Mesodermal cell (in vitro differentiated cells): ENCODE measurements around the gene SND1.
A peak's percentile ranks its signal among the peaks of the same experiment; 100 is the strongest.

Source experiments
- H3K27ac ChIP-seq: 2 replicates; pipeline ENCODE4 v1.7.0; 2013; ENCODE audit warnings: mild to moderate bottlenecking, low read depth, low read length, moderate library complexity; ENCODE audit not compliant: severe bottlenecking
- H3K36me3 ChIP-seq: 2 replicates; pipeline ENCODE4 v1.7.1; 2013; ENCODE audit warnings: mild to moderate bottlenecking, low read length, moderate library complexity; ENCODE audit not compliant: control insufficient read depth, insufficient read depth
- H3K4me1 ChIP-seq: one replicate; pipeline ENCODE4 v1.7.1; 2013; ENCODE audit warnings: mild to moderate bottlenecking, low read length; ENCODE audit not compliant: insufficient read depth, control insufficient read depth, poor library complexity, severe bottlenecking
- H3K4me3 ChIP-seq: 2 replicates; pipeline ENCODE4 v1.7.0; 2013; ENCODE audit warnings: low read length, control low read depth, mild to moderate bottlenecking; ENCODE audit not compliant: insufficient read depth, poor library complexity, severe bottlenecking; ENCODE audit errors: extremely low read depth
- H3K9me3 ChIP-seq: 2 replicates; pipeline ENCODE4 v1.7.1; 2013; ENCODE audit warnings: mild to moderate bottlenecking, low read length, moderate library complexity; ENCODE audit not compliant: control insufficient read depth
- WGBS, 2 experiments: methylation state at CpG; one replicate each; pipeline ENCODE4 v1.1.5; 2013; ENCODE audit warnings: missing lambda C conversion rate in 2 of 2; ENCODE audit not compliant: insufficient coverage in 2 of 2; 5-methylcytosine and 5-hydroxymethylcytosine counted together

The SND1 gene

DNA sequence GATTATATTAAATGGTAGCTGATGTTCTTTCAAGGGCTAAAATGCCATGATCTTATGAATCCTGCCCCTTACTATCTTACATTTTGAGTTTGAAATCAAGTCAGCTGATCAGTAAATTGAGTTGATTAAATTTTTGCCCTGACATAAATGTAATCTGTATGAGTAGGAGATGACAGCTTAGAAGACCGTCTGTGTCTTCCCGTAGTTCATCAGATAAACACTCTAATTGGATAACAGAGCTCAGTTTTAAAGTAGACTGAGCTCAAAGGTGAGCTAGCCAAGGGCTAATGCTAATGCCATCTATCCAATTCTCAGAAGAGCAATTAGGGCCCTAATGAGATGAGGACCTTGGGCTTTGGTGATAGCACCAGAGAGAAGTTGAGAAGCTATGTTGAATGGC, 296.3 kb downstream of the SND1 start:
- WGBS, 2 experiments, result no CpG with 5 or more reads among the region's 2 CpGs
- peaks cover 17% of the 10 kb centered on the region for H3K36me3 ChIP-seq

DNA sequence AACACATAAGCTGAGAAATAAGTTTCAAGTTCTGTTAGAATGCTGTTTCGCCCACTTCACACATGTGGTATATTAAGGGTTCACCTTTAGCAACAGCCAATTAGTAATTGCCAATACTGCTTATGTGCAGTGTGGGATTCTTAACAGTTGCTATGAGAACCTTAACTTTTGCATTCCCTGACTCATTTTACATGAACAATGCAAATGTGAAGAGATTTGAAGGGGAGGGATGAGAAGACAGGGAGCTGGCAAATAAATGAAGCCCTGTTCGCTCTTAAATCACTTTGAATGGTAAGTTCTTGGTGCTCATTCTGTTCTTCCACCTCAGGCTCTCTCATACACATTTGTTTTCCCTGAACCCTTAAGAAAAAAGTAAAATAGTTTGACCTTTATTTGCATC, 296.9 kb downstream of the SND1 start:
- Histone ChIP-seq H3K9me3 (no peaks in the 10 kb centered on the region), H3K4me3 (no peak overlapping the region), H3K27ac (no peak overlapping the region), H3K36me3 (peaks cover 12% of the 10 kb centered on the region), H3K4me1 (peaks cover 28% of the 10 kb centered on the region)
- WGBS, 2 experiments, result 100% methylated on average over 1 of the region's 2 CpGs; no CpG with 5 or more reads in 1 of the 2 experiments

More for the DNA sequence above, 296.3 kb downstream of the SND1 start:
- H3K27ac ChIP-seq, result no peak overlapping the region
- H3K4me3 ChIP-seq, result no peak overlapping the region
- no peaks in the 10 kb centered on the region for H3K9me3 ChIP-seq
- H3K4me1 ChIP-seq, result peaks cover 22% of the 10 kb centered on the region

DNA sequence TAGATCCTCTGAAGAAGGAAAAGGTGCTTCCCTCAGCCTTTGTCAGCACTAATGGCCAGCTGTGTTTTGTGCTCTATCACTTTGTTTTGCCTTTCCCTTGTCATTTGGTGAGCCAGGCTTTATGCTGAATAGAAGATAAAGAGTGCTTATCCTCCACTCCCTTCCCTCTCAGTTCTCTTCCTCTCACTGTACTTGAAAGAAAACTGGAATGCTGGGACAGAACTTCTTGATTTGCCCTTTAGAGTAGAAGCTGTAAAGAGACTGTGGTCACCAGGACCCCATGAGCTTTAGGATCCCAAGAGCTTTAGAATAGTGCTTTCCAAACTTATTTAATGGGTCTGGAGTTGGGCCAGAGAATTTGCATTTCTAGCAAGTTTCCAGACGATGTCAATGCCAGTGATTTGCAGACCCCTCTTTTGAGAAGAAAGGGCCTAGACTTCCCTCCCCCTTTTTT, 297.8 kb downstream of the SND1 start:
- Histone ChIP-seq H3K4me1 (peaks cover 36% of the 10 kb centered on the region), H3K36me3 (peaks cover 8% of the 10 kb centered on the region), H3K27ac (peak overlapping the region; percentile 46), H3K9me3 (no peaks in the 10 kb centered on the region), H3K4me3 (no peak overlapping the region)
- WGBS, 2 experiments, result 83% methylated on average over 1 of the region's 1 CpG; no CpG with 5 or more reads in 1 of the 2 experiments

DNA sequence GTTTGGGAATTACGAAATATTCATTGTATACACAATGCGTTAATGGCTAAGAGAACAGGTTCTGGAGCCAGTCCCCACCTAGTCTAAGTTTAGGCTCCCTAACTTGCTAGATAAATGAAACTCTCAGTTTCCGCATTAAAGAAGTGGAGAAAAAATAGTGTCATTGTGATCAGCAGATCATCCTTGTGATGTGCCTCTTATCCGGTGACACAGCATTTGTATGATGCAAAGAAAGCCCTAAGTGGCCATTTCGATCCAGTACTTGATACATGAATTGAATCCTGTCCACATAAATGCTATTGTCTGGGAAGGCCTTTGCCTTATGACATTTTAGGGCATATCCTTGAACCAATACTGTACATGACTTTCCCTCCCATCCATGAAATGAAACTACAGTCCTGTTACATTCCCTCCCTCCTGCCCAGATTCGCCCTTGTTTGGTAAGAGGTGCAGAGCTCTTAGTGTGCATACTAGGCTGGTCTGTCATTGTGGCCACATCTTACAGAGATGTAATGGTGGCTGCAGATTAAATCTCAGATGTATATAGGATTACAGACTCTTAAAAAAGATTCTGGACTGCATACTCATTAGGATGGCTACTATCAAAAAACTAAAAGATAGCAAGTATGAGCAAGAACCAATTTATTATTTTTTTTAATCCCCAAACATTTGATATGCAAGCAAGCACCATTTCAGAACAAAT, 298.4 kb downstream of the SND1 start:
- Histone ChIP-seq H3K4me1 (peaks cover 42% of the 10 kb centered on the region), H3K27ac (no peak overlapping the region), H3K9me3 (no peaks in the 10 kb centered on the region), H3K36me3 (peaks cover 13% of the 10 kb centered on the region), H3K4me3 (no peak overlapping the region)
- WGBS, 2 experiments, result 90 to 100% methylated on average over 3 to 4 of the region's 6 CpGs

DNA sequence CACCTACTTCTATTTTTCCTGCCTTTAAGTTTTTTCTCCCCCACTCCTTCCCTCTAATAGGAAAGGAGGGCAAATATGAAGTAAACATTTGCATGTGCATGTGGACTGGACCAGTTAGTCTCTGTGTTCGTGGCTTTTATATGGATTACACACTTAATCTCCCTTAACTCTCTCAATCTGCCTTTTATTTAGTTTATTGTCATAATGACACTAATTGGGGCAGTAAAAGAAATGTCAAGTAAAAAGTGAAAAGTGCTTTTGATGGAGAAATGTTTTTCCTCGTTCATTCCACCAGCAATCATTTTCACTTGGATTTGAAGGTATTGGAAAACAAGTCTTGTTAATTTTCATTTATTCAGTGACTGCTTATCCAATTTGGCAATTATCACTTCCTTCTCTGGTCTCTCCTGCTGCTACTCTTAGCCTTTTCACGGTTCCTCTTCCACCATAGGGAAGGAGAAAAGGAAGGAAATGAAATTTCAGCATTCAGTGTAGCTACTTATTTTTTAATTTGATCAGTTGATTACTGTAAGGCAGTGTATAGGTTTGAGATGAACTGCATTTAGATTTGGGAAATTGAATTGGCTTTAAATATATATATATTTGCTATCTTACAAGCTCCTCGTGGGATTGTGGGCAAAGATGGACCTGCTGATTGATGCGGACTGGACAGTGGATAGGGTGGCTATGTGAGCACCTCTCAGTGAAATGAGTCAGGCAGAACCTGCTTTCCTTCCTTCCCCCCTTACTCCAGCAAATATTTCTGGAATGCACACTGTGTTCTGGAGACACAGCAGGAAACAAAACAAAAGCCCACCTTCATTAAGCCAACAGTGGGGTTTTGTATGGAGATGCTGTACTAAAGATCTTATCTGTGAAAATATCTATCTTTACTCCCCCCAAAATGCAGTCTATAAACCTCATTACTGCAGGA, 301.7 kb downstream of the SND1 start:
- H3K4me3 ChIP-seq, result no peak overlapping the region
- peaks cover 30% of the 10 kb centered on the region for H3K4me1 ChIP-seq
- H3K27ac ChIP-seq, result peak overlapping the region; percentile 44
- H3K9me3 ChIP-seq, result no peaks in the 10 kb centered on the region
- no CpG with 5 or more reads among the region's 5 CpGs for WGBS, 2 experiments
- peaks cover 29% of the 10 kb centered on the region for H3K36me3 ChIP-seq

DNA sequence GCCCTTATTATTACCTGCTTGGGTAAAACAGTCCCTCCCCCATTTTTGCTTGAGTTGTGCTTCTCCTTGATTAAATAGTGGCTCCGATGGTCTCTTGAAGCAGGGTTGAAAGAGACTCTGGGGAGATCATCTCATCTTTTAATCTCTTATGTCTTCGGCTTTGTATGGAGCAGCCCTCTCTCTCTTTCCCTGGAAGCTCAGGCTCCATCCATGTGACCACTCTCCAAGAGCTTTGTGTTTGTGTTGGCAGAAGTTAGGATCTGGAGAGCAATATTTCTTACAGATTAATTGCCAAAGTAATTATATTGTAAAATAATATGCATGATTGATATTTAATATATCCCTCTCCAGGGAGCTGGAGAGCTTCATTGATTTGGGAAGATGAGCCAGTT, 302.4 kb downstream of the SND1 start:
- WGBS, 2 experiments, result no CpG with 5 or more reads among the region's 2 CpGs
- H3K27ac ChIP-seq, result peak overlapping the region; percentile 44
- peaks cover 33% of the 10 kb centered on the region for H3K36me3 ChIP-seq
- H3K4me3 ChIP-seq, result no peak overlapping the region
- H3K4me1 ChIP-seq, result peaks cover 27% of the 10 kb centered on the region
- no peaks in the 10 kb centered on the region for H3K9me3 ChIP-seq

DNA sequence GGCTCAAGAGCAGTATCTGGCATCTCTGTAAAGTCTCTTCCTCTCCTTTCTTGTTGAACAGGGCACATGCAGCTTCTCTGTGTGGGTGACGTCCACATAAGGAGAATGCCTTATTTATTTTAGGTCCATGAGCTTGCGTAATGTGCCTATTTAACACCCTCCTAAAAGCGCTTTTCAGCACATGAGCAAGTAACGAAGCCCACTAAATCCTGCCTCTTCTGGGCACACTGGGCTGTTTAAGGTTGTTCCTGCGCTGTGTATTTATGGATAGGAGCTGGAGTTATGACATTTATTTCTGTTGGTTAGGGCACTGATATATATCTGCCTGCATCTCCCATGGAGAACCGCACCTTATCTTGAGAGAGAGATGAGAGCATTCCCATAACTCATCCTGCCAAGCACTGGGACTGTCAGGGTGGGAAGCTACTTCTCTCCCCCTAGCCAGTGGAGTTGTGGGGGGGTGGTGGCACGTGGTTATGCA, 303.1 kb downstream of the SND1 start:
- WGBS, 2 experiments, result 96 to 100% methylated on average over 2 to 4 of the region's 7 CpGs
- no peak overlapping the region for H3K27ac ChIP-seq
- no peak overlapping the region for H3K4me3 ChIP-seq
- H3K4me1 ChIP-seq, result peaks cover 21% of the 10 kb centered on the region
- H3K9me3 ChIP-seq, result no peaks in the 10 kb centered on the region
- H3K36me3 ChIP-seq, result peaks cover 35% of the 10 kb centered on the region

DNA sequence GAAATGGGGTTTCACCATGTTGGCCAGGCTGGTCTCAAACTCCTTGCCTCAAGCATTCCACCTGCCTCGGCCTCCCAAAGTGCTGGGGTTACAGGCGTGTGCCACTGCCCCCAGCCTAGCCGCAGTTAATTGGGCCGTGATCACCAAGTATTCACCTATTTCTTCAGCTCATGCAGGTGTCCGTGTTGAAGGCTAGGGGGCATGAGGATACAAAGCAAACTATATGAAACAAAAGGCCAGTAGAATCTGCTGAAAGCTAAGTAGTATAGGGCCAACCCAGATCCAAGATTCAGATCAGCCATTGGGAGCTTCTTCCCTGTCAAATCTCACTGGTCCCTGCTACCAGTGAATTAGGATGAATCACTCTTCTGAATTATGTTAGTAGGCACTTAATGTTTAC, 305.9 kb downstream of the SND1 start:
- H3K4me1 ChIP-seq, result peaks cover 21% of the 10 kb centered on the region
- WGBS, 2 experiments, result 89 to 100% methylated on average over 2 to 3 of the region's 5 CpGs
- H3K36me3 ChIP-seq, result peaks cover 60% of the 10 kb centered on the region
- no peaks in the 10 kb centered on the region for H3K9me3 ChIP-seq
- no peak overlapping the region for H3K4me3 ChIP-seq
- H3K27ac ChIP-seq, result no peak overlapping the region

DNA sequence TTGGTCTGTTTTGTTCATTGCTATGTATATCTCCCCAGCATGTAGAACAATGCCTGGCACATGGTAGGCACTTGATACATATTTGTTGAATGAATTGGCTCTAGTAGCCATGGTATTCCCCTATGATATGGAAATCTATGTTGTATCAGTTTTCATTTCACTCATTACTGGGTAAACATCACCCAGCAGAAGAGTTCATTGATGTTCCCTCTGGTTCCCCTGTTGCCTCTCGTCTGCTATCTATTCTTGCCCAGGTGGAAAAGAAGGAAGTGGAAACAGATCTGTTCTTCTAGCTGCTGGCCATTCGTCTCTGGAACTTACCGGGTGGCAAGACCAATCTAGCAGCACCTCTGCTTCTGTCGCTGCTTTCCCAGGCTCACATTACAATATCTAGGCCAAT, 307.8 kb downstream of the SND1 start:
- H3K36me3 ChIP-seq, result peaks cover 57% of the 10 kb centered on the region
- no peak overlapping the region for H3K4me3 ChIP-seq
- H3K9me3 ChIP-seq, result no peaks in the 10 kb centered on the region
- 93 to 96% methylated on average over 3 to 4 of the region's 4 CpGs for WGBS, 2 experiments
- H3K4me1 ChIP-seq, result peaks cover 7% of the 10 kb centered on the region
- H3K27ac ChIP-seq, result no peak overlapping the region

DNA sequence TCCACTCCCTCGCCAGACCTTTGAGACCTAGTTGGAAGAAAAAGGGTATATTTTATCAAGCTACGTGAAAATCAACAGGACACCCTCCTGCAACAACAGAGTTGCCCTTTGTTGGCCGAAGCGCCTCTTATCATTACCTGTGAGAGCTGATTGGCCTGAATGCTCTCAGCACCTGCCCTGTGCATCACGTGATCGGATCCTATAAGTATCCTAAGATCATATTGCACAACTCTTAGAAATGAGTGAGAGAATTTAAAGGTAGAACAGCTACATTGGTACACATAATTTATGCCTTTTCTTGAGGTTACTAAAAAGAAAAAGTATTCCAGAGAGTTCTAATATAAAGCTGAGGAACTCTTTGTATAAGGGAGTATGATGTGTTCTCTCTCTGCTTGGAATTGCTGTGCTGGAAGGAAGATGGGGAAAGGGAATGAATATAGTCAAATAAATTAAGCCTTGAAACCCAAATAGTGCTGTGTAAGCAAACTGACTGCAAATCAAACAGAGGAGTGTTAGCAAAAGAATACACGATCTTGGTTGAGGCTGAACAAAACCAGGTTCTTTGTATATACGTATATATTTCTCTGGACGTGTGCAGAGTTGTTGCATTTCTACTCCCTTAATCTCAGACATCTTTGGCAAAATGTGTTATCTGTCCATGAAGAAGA, 309.9 kb downstream of the SND1 start:
- Histone ChIP-seq H3K4me3 (no peak overlapping the region), H3K9me3 (no peaks in the 10 kb centered on the region), H3K4me1 (no peaks in the 10 kb centered on the region), H3K36me3 (peaks cover 42% of the 10 kb centered on the region), H3K27ac (no peak overlapping the region)
- WGBS, 2 experiments, result 88 to 100% methylated on average over 3 to 4 of the region's 9 CpGs
